NT2/D1 (cell line): ENCODE measurements around the gene EBLN1.
"Not testable (repeated sequence)": the region's sequence is repeated elsewhere in the genome, so short reads cannot be mapped to it uniquely, and the experiment has no call there.

ENCODE experiments used
- DNase-seq: peaks from one replicate; pipeline ENCODE4 v3.0.0-alpha.2; 2011; ENCODE audit warnings: low read depth, low spot score
- H3K27me3 ChIP-seq: 2 replicates; pipeline ENCODE4 v1.6.0; 2011; ENCODE audit warnings: mild to moderate bottlenecking; ENCODE audit not compliant: insufficient read length, insufficient read depth
- H3K36me3 ChIP-seq: 2 replicates; pipeline ENCODE4 v1.6.1; 2011; ENCODE audit warnings: mild to moderate bottlenecking, low read length, mixed read lengths; ENCODE audit not compliant: insufficient read depth, insufficient read length
- H3K4me1 ChIP-seq: 2 replicates; pipeline ENCODE4 v1.5.1; 2011; ENCODE audit not compliant: insufficient read depth, insufficient read length
- H3K4me3 ChIP-seq: 2 replicates; pipeline ENCODE4 v1.5.1; 2011; ENCODE audit warnings: low read depth; ENCODE audit not compliant: insufficient read length
- H3K9ac ChIP-seq: 2 replicates; pipeline ENCODE4 v1.6.0; 2011; ENCODE audit warnings: low read depth; ENCODE audit not compliant: insufficient read length
- H3K9me3 ChIP-seq: 2 replicates; pipeline ENCODE4 v1.5.1; 2011; ENCODE audit warnings: mild to moderate bottlenecking, low read length; ENCODE audit not compliant: insufficient read depth
- SUZ12 ChIP-seq: IDR thresholded peaks from 2 replicates; pipeline ENCODE4 v1.6.1; 2011; ENCODE audit not compliant: insufficient read length, insufficient read depth; ENCODE audit errors: extremely low read depth
- YY1 ChIP-seq: IDR thresholded peaks from 2 replicates; pipeline ENCODE4 v1.6.1; 2011; ENCODE audit not compliant: insufficient read length, insufficient read depth
- ZNF274 ChIP-seq: IDR thresholded peaks from 2 replicates; pipeline ENCODE4 v1.6.1; 2011; ENCODE audit warnings: mild to moderate bottlenecking, low read depth, low read length

Gene EBLN1

GRCh38 chr10:22226599-22226998 lies 8.8 kb upstream of the EBLN1 start:
- no peak overlapping the region for H3K9ac ChIP-seq
- H3K9me3 ChIP-seq: no peaks in the 10 kb centered on the region
- H3K4me1 ChIP-seq: no peaks in the 10 kb centered on the region
- H3K27me3 ChIP-seq: no peaks in the 10 kb centered on the region
- no peak overlapping the region for H3K4me3 ChIP-seq
- no peaks in the 10 kb centered on the region for H3K36me3 ChIP-seq
- no peak for DNase-seq
- TF ChIP-seq SUZ12: no peak
- no peak for TF ChIP-seq YY1
- TF ChIP-seq ZNF274: no peak

- TF ChIP-seq ZNF274 (no peak), YY1 (no peak), SUZ12 (no peak)
- H3K4me3 ChIP-seq: no peak overlapping the region
Observed at GRCh38 chr10:22222236-22223190, 4.7 kb upstream of the EBLN1 start.

GRCh38 chr10:22219308-22219707 lies 1.5 kb upstream of the EBLN1 start:
- Histone ChIP-seq H3K4me3 (no peak overlapping the region), H3K36me3 (no peaks in the 10 kb centered on the region), H3K9me3 (no peaks in the 10 kb centered on the region), H3K4me1 (no peaks in the 10 kb centered on the region), H3K27me3 (no peaks in the 10 kb centered on the region), H3K9ac (no peak overlapping the region)
- DNase-seq: no peak
- TF ChIP-seq YY1 (no peak), ZNF274 (no peak), SUZ12 (no peak)

More at GRCh38 chr10:22222236-22223190, 4.7 kb upstream of the EBLN1 start:
- H3K9ac ChIP-seq: no peak overlapping the region
- H3K36me3 ChIP-seq: no peaks in the 10 kb centered on the region
- H3K9me3 ChIP-seq: no peaks in the 10 kb centered on the region
- H3K27me3 ChIP-seq: no peaks in the 10 kb centered on the region
- H3K4me1 ChIP-seq: no peaks in the 10 kb centered on the region
- DNase-seq: no peak

- Histone ChIP-seq H3K9ac (no peak overlapping the region), H3K36me3 (no peaks in the 10 kb centered on the region), H3K4me3 (no peak overlapping the region), H3K9me3 (no peaks in the 10 kb centered on the region), H3K27me3 (no peaks in the 10 kb centered on the region), H3K4me1 (no peaks in the 10 kb centered on the region)
- no peak for TF ChIP-seq ZNF274
- no peak for TF ChIP-seq SUZ12
- TF ChIP-seq YY1: no peak
- no peak for DNase-seq
Observed at GRCh38 chr10:22218448-22218847, 633 bp upstream of the EBLN1 start.

GRCh38 chr10:22217084-22217483 lies 731 bp downstream of the EBLN1 start:
- not testable (repeated sequence) for DNase-seq, H3K27me3 ChIP-seq, H3K9me3 ChIP-seq, H3K4me3 ChIP-seq, H3K4me1 ChIP-seq, H3K9ac ChIP-seq, H3K36me3 ChIP-seq

- TF ChIP-seq YY1: no peak
- no peak for TF ChIP-seq SUZ12
- no peak for TF ChIP-seq ZNF274
- Histone ChIP-seq H3K4me1 (no peaks in the 10 kb centered on the region), H3K36me3 (no peaks in the 10 kb centered on the region), H3K9me3 (no peaks in the 10 kb centered on the region), H3K4me3 (no peak overlapping the region), H3K9ac (no peak overlapping the region), H3K27me3 (no peaks in the 10 kb centered on the region)
- DNase-seq: no peak
Observed at GRCh38 chr10:22210267-22210666, 7.5 kb downstream of the EBLN1 start.

GRCh38 chr10:22193945-22194344 lies 23.9 kb downstream of the EBLN1 start:
- no peaks in the 10 kb centered on the region for H3K27me3 ChIP-seq
- TF ChIP-seq ZNF274: no peak
- TF ChIP-seq SUZ12: no peak
- TF ChIP-seq YY1: no peak
- DNase-seq: no peak
- no peaks in the 10 kb centered on the region for H3K36me3 ChIP-seq
- H3K9ac ChIP-seq: no peak overlapping the region
- H3K9me3 ChIP-seq: no peaks in the 10 kb centered on the region
- no peaks in the 10 kb centered on the region for H3K4me1 ChIP-seq
- no peak overlapping the region for H3K4me3 ChIP-seq
